Mesenteric fat pad (tissue), 1 donor: ENCODE measurements around the gene CMTM6. TPM values are rescaled to one million over a fixed set of nuclear protein-coding genes. Genes with fewer than 3 reads are reported as not detected.
A peak's percentile ranks its signal among the peaks of the same experiment; 100 is the strongest.
"Not testable (repeated sequence)": the region's sequence is repeated elsewhere in the genome, so short reads cannot be mapped to it uniquely, and the experiment has no call there.

Experiments used
- DNase-seq: peaks from one replicate; pipeline ENCODE4 v3.0.0-alpha.2; 2020; ENCODE audit warnings: low spot score
- long read RNA-seq: library from polyadenylated mRNA; unstranded; transcript quantifications from one replicate; pipeline ENCODE4 v2.0.0, GENCODE V29; 2020
- total RNA-seq: library from RNA; stranded (reverse); fragmentation: NEBNext Ultra II Directional; extraction: Animal tissue kit (Norgen Biotek cat#: 25700); gene quantifications from one replicate; pipeline ENCODE4 v1.2.1, GENCODE V29; 2021
- donor health status: DM: yes; HTN: yes; CAD: no.

CMTM6 gene
- total RNA-seq, result 52.4 TPM
- long read RNA-seq, transcript CMTM6-201 (4 exons, 3,863 nt), result major isoform, 467 of 504 reads
- long read RNA-seq, partial matches to known transcripts, result 5 of 504 reads
- long read RNA-seq, other reads (novel, unspliced or antisense), result 31 of 504 reads

- DNase-seq, result peak; percentile 92
Observed at GRCh38 chr3:32502118-32502945, at the start of gene CMTM6. Gene CMTM6 (minus strand): TSS chr3:32502852. CDS start chr3:32502745, 107 bp downstream.

- DNase-seq, result no peak
Observed at GRCh38 chr3:32552013-32552412, 49.4 kb upstream of the CMTM6 start.

GRCh38 chr3:32551496-32551895, 48.8 kb upstream of the CMTM6 start:
- no peak for DNase-seq

GRCh38 chr3:32551087-32551486, 48.4 kb upstream of the CMTM6 start:
- no peak for DNase-seq

- no peak for DNase-seq
Observed at GRCh38 chr3:32545305-32545704, 42.7 kb upstream of the CMTM6 start.

- no peak for DNase-seq
Observed at GRCh38 chr3:32544894-32545293, 42.2 kb upstream of the CMTM6 start.

- DNase-seq, result no peak
Observed at GRCh38 chr3:32542807-32543206, 40.2 kb upstream of the CMTM6 start.

- no peak for DNase-seq
Observed at GRCh38 chr3:32540899-32541298, 38.2 kb upstream of the CMTM6 start.

GRCh38 chr3:32532434-32532833, 29.8 kb upstream of the CMTM6 start:
- DNase-seq, result no peak

- no peak for DNase-seq
Observed at GRCh38 chr3:32531010-32531647, 28.5 kb upstream of the CMTM6 start.

- DNase-seq, result no peak
Observed at GRCh38 chr3:32525720-32526119, 23.1 kb upstream of the CMTM6 start.

GRCh38 chr3:32522682-32523081, 20.0 kb upstream of the CMTM6 start:
- no peak for DNase-seq

- DNase-seq, result not testable (repeated sequence)
Observed at GRCh38 chr3:32518921-32519320, 16.3 kb upstream of the CMTM6 start.

- DNase-seq, result not testable (repeated sequence)
Observed at GRCh38 chr3:32516751-32517150, 14.1 kb upstream of the CMTM6 start.

- no peak for DNase-seq
Observed at GRCh38 chr3:32511005-32511404, 8.4 kb upstream of the CMTM6 start.

- DNase-seq, result no peak
Observed at GRCh38 chr3:32510075-32510724, 7.5 kb upstream of the CMTM6 start.

- no peak for DNase-seq
Observed at GRCh38 chr3:32508711-32509110, 6.1 kb upstream of the CMTM6 start.

GRCh38 chr3:32506466-32506865, 3.8 kb upstream of the CMTM6 start:
- DNase-seq, result no peak

GRCh38 chr3:32502946-32503286, 264 bp upstream of the CMTM6 start:
- no peak for DNase-seq

GRCh38 chr3:32501783-32502117, 902 bp downstream of the CMTM6 start:
- DNase-seq, result no peak

- no peak for DNase-seq
Observed at GRCh38 chr3:32500880-32501782, 1.5 kb downstream of the CMTM6 start.
